Transverse colon (tissue), 3 donors: Measurements from ENCODE around the gene VPS51.

ENCODE experiments used
- CTCF ChIP-seq, 5 experiments: fragments of 200-600 bp in 3 of 5; fragments of 450-650 bp in 2 of 5; sonication (generic) in 3 of 5; IDR thresholded peaks; 1 replicate in 2 of 5; 2 replicates in 3 of 5; pipeline ENCODE4 v1.5.1; 2016 to 2017; ENCODE audit warnings: antibody characterized with exemption in 5 of 5, inconsistent platforms in 3 of 5, mild to moderate bottlenecking in 2 of 5, moderate library complexity in 1 of 5
- EP300 ChIP-seq: sonication (generic); formaldehyde crosslinking; IDR thresholded peaks from one replicate; pipeline ENCODE4 v1.6.1; 2017; ENCODE audit warnings: antibody characterized with exemption, low read depth

DNA sequence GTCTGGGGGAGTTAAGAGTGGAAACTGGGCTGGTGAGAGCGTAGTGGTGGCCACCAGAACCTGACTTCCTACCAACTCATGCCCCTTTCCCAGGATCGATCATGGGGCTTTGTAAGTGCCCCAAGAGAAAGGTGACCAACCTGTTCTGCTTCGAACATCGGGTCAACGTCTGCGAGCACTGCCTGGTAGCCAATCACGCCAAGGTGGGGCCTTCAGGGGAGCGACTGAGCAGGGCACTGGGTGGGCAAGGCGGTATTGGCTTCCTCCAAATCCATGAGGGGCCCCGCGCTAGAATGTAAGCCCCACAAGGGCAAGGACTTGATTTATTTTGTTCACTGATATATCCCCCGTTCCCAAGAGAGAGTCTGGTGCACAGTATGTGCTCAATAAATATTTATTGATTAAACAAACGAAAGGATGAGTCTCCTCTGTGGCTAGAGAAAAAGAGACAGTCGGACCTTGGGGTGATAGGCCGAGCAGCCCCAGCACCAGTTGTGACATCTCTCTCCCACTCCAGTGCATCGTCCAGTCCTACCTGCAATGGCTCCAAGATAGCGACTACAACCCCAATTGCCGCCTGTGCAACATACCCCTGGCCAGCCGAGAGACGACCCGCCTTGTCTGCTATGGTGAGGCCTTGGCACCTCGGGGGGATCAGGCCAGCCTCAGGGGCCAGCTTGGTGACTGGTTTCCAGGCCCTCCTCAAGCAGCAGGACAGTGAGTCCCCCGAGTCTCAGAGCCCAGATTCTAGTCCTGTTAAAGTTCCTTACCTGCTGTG lies 11.2 kb upstream of the VPS51 start:
- TF ChIP-seq CTCF (IDR thresholded peaks at IDR 0.05): no peak
- TF ChIP-seq EP300: no peak
